HEK293T (cell line): Measurements from ENCODE around the gene SLC12A7.

Experiments
- CTCF ChIA-PET: fragments of 350-600 bp; formaldehyde crosslinking; extraction: SDS; loops from one replicate; lab custom pipeline; 2021; ENCODE audit warnings: antibody characterized with exemption, inconsistent platforms; lab: Yijun Ruan, JAX
- POLR2A ChIA-PET: fragments of 350-600 bp; formaldehyde crosslinking; extraction: SDS; loops from one replicate; lab custom pipeline; 2020; ENCODE audit warnings: antibody characterized with exemption, inconsistent platforms; lab: Yijun Ruan, JAX
- DNase-seq: peaks from one replicate; pipeline ENCODE4 v3.0.0; 2012; ENCODE audit warnings: mixed read lengths; ENCODE audit errors: extremely low spot score
- ARNT ChIP-seq: fragments of 450-650 bp; IDR thresholded peaks from 2 replicates; pipeline ENCODE4 v1.6.1; 2017; ENCODE audit warnings: mild to moderate bottlenecking
- BHLHE40 ChIP-seq: fragments of 450-650 bp; IDR thresholded peaks from 2 replicates; pipeline ENCODE4 v1.6.1; 2016; ENCODE audit warnings: mild to moderate bottlenecking, moderate library complexity, borderline replicate concordance
- CTBP1 ChIP-seq: fragments of 450-650 bp; IDR thresholded peaks from 2 replicates; pipeline ENCODE4 v1.6.1; 2016; ENCODE audit warnings: borderline replicate concordance
- ELF4 ChIP-seq: fragments of 450-650 bp; IDR thresholded peaks from 2 replicates; pipeline ENCODE4 v1.6.1; 2017; ENCODE audit warnings: antibody characterized with exemption
- FOXA1 ChIP-seq: fragments of 450-650 bp; IDR thresholded peaks from 2 replicates; pipeline ENCODE4 v1.6.1; 2016; ENCODE audit warnings: mild to moderate bottlenecking
- FOXK2 ChIP-seq: fragments of 450-650 bp; IDR thresholded peaks from 2 replicates; pipeline ENCODE4 v1.6.1; 2016; ENCODE audit warnings: mild to moderate bottlenecking
- FOXM1 ChIP-seq: fragments of 450-650 bp; IDR thresholded peaks from 2 replicates; pipeline ENCODE4 v1.6.1; 2017; ENCODE audit warnings: mild to moderate bottlenecking, borderline replicate concordance
- HDGF ChIP-seq: fragments of 450-650 bp; IDR thresholded peaks from 2 replicates; pipeline ENCODE4 v1.6.1; 2017; ENCODE audit warnings: antibody characterized with exemption, borderline replicate concordance
- L3MBTL2 ChIP-seq: fragments of 450-650 bp; conservative IDR thresholded peaks from 2 replicates; pipeline ENCODE4 v1.6.1; 2016; ENCODE audit warnings: mild to moderate bottlenecking
- LEF1 ChIP-seq: fragments of 450-650 bp; IDR thresholded peaks from 2 replicates; pipeline ENCODE4 v1.6.1; 2017; ENCODE audit warnings: mild to moderate bottlenecking, borderline replicate concordance
- NFRKB ChIP-seq: fragments of 450-650 bp; IDR thresholded peaks from 2 replicates; pipeline ENCODE4 v1.6.1; 2016; ENCODE audit warnings: mild to moderate bottlenecking, moderate library complexity
- PKNOX1 ChIP-seq: fragments of 450-650 bp; IDR thresholded peaks from 2 replicates; pipeline ENCODE4 v1.6.1; 2016
- SP1 ChIP-seq: fragments of 450-650 bp; IDR thresholded peaks from 2 replicates; pipeline ENCODE4 v1.6.1; 2017
- SUZ12 ChIP-seq: fragments of 450-650 bp; IDR thresholded peaks from 2 replicates; pipeline ENCODE4 v1.6.1; 2016; ENCODE audit warnings: mild to moderate bottlenecking
- TARDBP ChIP-seq: fragments of 450-650 bp; IDR thresholded peaks from 2 replicates; pipeline ENCODE4 v1.6.1; 2016
- ZNF384 ChIP-seq: fragments of 450-650 bp; IDR thresholded peaks from 2 replicates; pipeline ENCODE4 v1.6.1; 2016

Gene SLC12A7

GRCh38 chr5:1077026-1077425 lies 34.8 kb downstream of the SLC12A7 start:
- ChIA-PET CTCF (no interaction called here), POLR2A (no interaction called here)
- no peak for DNase-seq
- TF ChIP-seq NFRKB: no peak
- TF ChIP-seq TARDBP: no peak
- no peak for TF ChIP-seq SP1
- TF ChIP-seq CTBP1: no peak
- no peak for TF ChIP-seq FOXK2
- no peak for TF ChIP-seq ARNT
- TF ChIP-seq BHLHE40: no peak
- TF ChIP-seq ZNF384: no peak
- no peak for TF ChIP-seq L3MBTL2

GRCh38 chr5:1076406-1076805 lies 35.5 kb downstream of the SLC12A7 start:
- CTCF ChIA-PET: no interaction called here
- no peak for DNase-seq
- POLR2A ChIA-PET: no interaction called here
- TF ChIP-seq ARNT (no peak), BHLHE40 (no peak), ZNF384 (no peak), HDGF (no peak), NFRKB (no peak), LEF1 (no peak), SUZ12 (no peak)

GRCh38 chr5:1075931-1076330 lies 35.9 kb downstream of the SLC12A7 start:
- POLR2A ChIA-PET: no interaction called here
- TF ChIP-seq FOXK2 (no peak), BHLHE40 (no peak), TARDBP (no peak), LEF1 (no peak), NFRKB (no peak), HDGF (no peak), SP1 (no peak), SUZ12 (no peak), ELF4 (no peak), ZNF384 (no peak), L3MBTL2 (no peak), ARNT (no peak), FOXM1 (no peak)
- no peak for DNase-seq
- CTCF ChIA-PET: no interaction called here

GRCh38 chr5:1075555-1075881 lies 36.3 kb downstream of the SLC12A7 start:
- ChIA-PET POLR2A (no interaction called here), CTCF (no interaction called here)
- no peak for DNase-seq
- no peak for TF ChIP-seq HDGF
- TF ChIP-seq FOXA1: no peak
- no peak for TF ChIP-seq TARDBP
- no peak for TF ChIP-seq FOXK2
- TF ChIP-seq LEF1: no peak
- TF ChIP-seq SUZ12: no peak
- no peak for TF ChIP-seq L3MBTL2
- TF ChIP-seq PKNOX1: no peak
- TF ChIP-seq ELF4: no peak
- no peak for TF ChIP-seq NFRKB
- no peak for TF ChIP-seq CTBP1
- no peak for TF ChIP-seq BHLHE40
- TF ChIP-seq FOXM1: no peak
- no peak for TF ChIP-seq SP1
- TF ChIP-seq ARNT: no peak
- TF ChIP-seq ZNF384: no peak

GRCh38 chr5:1074816-1075554 lies 36.9 kb downstream of the SLC12A7 start:
- CTCF ChIA-PET: no interaction called here
- TF ChIP-seq ARNT: no peak
- no peak for TF ChIP-seq ELF4
- TF ChIP-seq PKNOX1: no peak
- no peak for TF ChIP-seq ZNF384
- no peak for TF ChIP-seq BHLHE40
- no peak for TF ChIP-seq SP1
- no peak for TF ChIP-seq NFRKB
- TF ChIP-seq CTBP1: no peak
- no peak for TF ChIP-seq LEF1
- no peak for TF ChIP-seq L3MBTL2
- POLR2A ChIA-PET: no interaction called here
- no peak for DNase-seq

GRCh38 chr5:1074226-1074625 lies 37.6 kb downstream of the SLC12A7 start:
- ChIA-PET POLR2A (no interaction called here), CTCF (no interaction called here)
- TF ChIP-seq ZNF384 (no peak), LEF1 (no peak), FOXM1 (no peak)
- no peak for DNase-seq

- DNase-seq: no peak
- TF ChIP-seq FOXK2 (no peak), ZNF384 (no peak), LEF1 (no peak), FOXM1 (no peak), SP1 (no peak), ARNT (no peak), ELF4 (no peak), BHLHE40 (no peak), CTBP1 (no peak), L3MBTL2 (no peak), TARDBP (no peak), PKNOX1 (no peak), NFRKB (no peak), HDGF (no peak), FOXA1 (no peak), SUZ12 (no peak)
- ChIA-PET POLR2A (no interaction called here), CTCF (no interaction called here)
Observed at GRCh38 chr5:1073239-1074102, 38.4 kb downstream of the SLC12A7 start.
